GM12891 (cell line): ENCODE data around the gene GPR22.

Source experiments
- PAX5 ChIP-seq: IDR thresholded peaks from 2 replicates; pipeline ENCODE4 v1.6.1; 2011; ENCODE audit warnings: low read length, moderate library complexity, mild to moderate bottlenecking; ENCODE audit not compliant: insufficient read depth, severe bottlenecking
- POLR2A ChIP-seq: IDR thresholded peaks from 2 replicates; pipeline ENCODE4 v1.6.1; 2011; ENCODE audit warnings: low read depth, low read length, control low read depth
- POLR2AphosphoS5 ChIP-seq: IDR thresholded peaks from 2 replicates; pipeline ENCODE4 v1.6.1; 2011; ENCODE audit warnings: low read depth, low read length, control low read depth
- SPI1 ChIP-seq: IDR thresholded peaks from 2 replicates; pipeline ENCODE4 v1.6.1; 2011; ENCODE audit warnings: low read depth, low read length, control low read depth

DNA sequence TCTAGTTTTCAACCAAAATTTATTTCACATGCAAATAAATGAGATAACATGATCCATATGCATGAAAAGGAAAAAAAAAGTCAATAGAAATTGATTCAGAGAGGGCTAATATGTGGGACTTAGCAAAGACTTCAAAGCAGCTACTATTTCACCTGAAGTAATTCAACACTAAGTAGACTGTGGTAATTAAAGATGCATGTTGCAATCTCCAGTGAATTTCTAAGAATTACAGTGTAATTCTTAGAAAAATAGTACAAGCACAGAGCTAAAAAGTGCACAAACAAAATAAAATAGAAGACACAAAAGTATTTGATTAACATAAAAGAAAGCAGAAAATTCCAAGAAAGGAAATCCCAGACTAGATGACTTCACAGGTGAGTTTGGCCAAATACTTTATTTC is 25.7 kb downstream of the GPR22 start:
- TF ChIP-seq POLR2A = no peak
- no peak for TF ChIP-seq SPI1
- TF ChIP-seq PAX5 = no peak
- no peak for TF ChIP-seq POLR2AphosphoS5
